ENCODE measurements around the gene BOK. TPM values are rescaled to one million over a fixed set of nuclear protein-coding genes. Genes with fewer than 3 reads are reported as not detected.
"Not testable (repeated sequence)": the region's sequence is repeated elsewhere in the genome, so short reads cannot be mapped to it uniquely, and the experiment has no call there.

The BOK gene
- total RNA-seq, 4 donors from 2014 or later: 0.92 to 4.7 (median 2.3) TPM

- Histone ChIP-seq H3K36me3 (peaks cover 0 to 35% of the 10 kb centered on the region in 2 donors), H3K4me1 (no peaks in the 10 kb centered on the region), H3K27me3 (no peaks in the 10 kb centered on the region), H3K9me3 (peaks cover 0 to 11% (median 2%) of the 10 kb centered on the region in 3 donors), H3K4me3 (peak overlapping the region in 1 of 4 donors; percentile 1), H3K27ac (no peak overlapping the region)
- in situ Hi-C loops (cut with MboI; ENCODE audit: low sequenced_read_pairs in 4 of 4): no loop called here
- ATAC-seq (no peak), DNase-seq (no peak)
- intact Hi-C loops (cut with DNase I; ENCODE audit: low total_unique reads): no loop called here
- no peak for TF ChIP-seq POLR2A (IDR thresholded peaks at IDR 0.05)
- TF ChIP-seq CTCF (IDR thresholded peaks at IDR 0.05 in 4 of 5, conservative IDR thresholded peaks at IDR 0.05 in 1 of 5): no peak
Measured at GRCh38 chr2:241586564-241587264, 28.2 kb downstream of the BOK start.

- H3K4me3 ChIP-seq; DNase-seq; H3K36me3 ChIP-seq; H3K27ac ChIP-seq; in situ Hi-C loops (cut with MboI; ENCODE audit: low sequenced_read_pairs in 4 of 4); intact Hi-C loops (cut with DNase I; ENCODE audit: low total_unique reads); H3K4me1 ChIP-seq; ATAC-seq; H3K27me3 ChIP-seq: not testable (repeated sequence)
- H3K9me3 ChIP-seq: peaks cover 0 to 11% (median 2%) of the 10 kb centered on the region in 3 donors
Measured at GRCh38 chr2:241589863-241590262, 31.3 kb downstream of the BOK start.

GRCh38 chr2:241590496-241591455, 32.2 kb downstream of the BOK start:
- H3K9me3 ChIP-seq: peaks cover 0 to 11% (median 2%) of the 10 kb centered on the region in 3 donors
- in situ Hi-C loops (cut with MboI; ENCODE audit: low sequenced_read_pairs in 4 of 4); intact Hi-C loops (cut with DNase I; ENCODE audit: low total_unique reads); ATAC-seq; H3K27ac ChIP-seq; H3K36me3 ChIP-seq; H3K4me1 ChIP-seq; DNase-seq; H3K27me3 ChIP-seq; H3K4me3 ChIP-seq: not testable (repeated sequence)

- intact Hi-C loops (cut with DNase I; ENCODE audit: low total_unique reads) (no loop called here), in situ Hi-C loops (cut with MboI; ENCODE audit: low sequenced_read_pairs in 4 of 4) (no loop called here)
- no peaks in the 10 kb centered on the region for H3K27me3 ChIP-seq
- no peaks in the 10 kb centered on the region for H3K4me1 ChIP-seq
- peaks cover 0 to 6% of the 10 kb centered on the region in 2 donors for H3K36me3 ChIP-seq
- H3K4me3 ChIP-seq: no peak overlapping the region
- no peak overlapping the region for H3K27ac ChIP-seq
- ATAC-seq (no peak), DNase-seq (no peak)
- TF ChIP-seq CTCF (IDR thresholded peaks at IDR 0.05 in 4 of 5, conservative IDR thresholded peaks at IDR 0.05 in 1 of 5) (no peak), POLR2A (IDR thresholded peaks at IDR 0.05) (no peak)
- no peaks in the 10 kb centered on the region for H3K9me3 ChIP-seq
Measured at GRCh38 chr2:241592126-241592845, 33.7 kb downstream of the BOK start.

GRCh38 chr2:241593271-241593670, 34.7 kb downstream of the BOK start:
- Histone ChIP-seq H3K27me3 (no peaks in the 10 kb centered on the region), H3K9me3 (no peaks in the 10 kb centered on the region), H3K4me3 (no peak overlapping the region), H3K4me1 (peaks cover 0 to 2% of the 10 kb centered on the region in 2 donors), H3K27ac (no peak overlapping the region), H3K36me3 (peaks cover 0 to 6% of the 10 kb centered on the region in 2 donors)
- ATAC-seq: no peak
- intact Hi-C loops (cut with DNase I; ENCODE audit: low total_unique reads): no loop called here
- DNase-seq: no peak
- in situ Hi-C loops (cut with MboI; ENCODE audit: low sequenced_read_pairs in 4 of 4): no loop called here
- TF ChIP-seq CTCF (IDR thresholded peaks at IDR 0.05 in 4 of 5, conservative IDR thresholded peaks at IDR 0.05 in 1 of 5) (no peak), POLR2A (IDR thresholded peaks at IDR 0.05) (no peak)
